HCT116 (cell line): ENCODE measurements around the gene SH3PXD2A. TPM values are rescaled to one million over a fixed set of nuclear protein-coding genes. Genes with fewer than 3 reads are reported as not detected.

Experiments used
- ATAC-seq: fragments of 200-7000 bp; cut with Tn5 transposase; 2 replicates; pipeline ENCODE4 v1.9.1; 2020; ENCODE audit warnings: mild to moderate bottlenecking, moderate library complexity
- BruUV-seq: library from RNA; stranded (reverse); fragments of 400-500 nt; replicated peaks from 2 replicates; lab custom pipeline; 2021; lab: Mats Ljungman, UMichigan
- CTCF ChIA-PET: fragments of 300-600 bp; sonication (Branson Sonifier 250); formaldehyde crosslinking; loops from one replicate; lab custom pipeline; 2021; ENCODE audit warnings: antibody characterized with exemption; lab: Charles Lee
- POLR2A ChIA-PET: fragments of 300-600, 350-600 bp; sonication (Branson Sonifier 250); formaldehyde crosslinking; loops from one replicate; lab custom pipeline; 2021; ENCODE audit warnings: antibody characterized with exemption; lab: Charles Lee
- RAD21 ChIA-PET, 2 experiments: fragments of 300-600 bp; sonication (Branson Sonifier 250); formaldehyde crosslinking; loops; one replicate each; lab custom pipeline; 2023; ENCODE audit warnings: low total read pairs in 2 of 2; ENCODE audit not compliant: uncharacterized antibody in 2 of 2, unreplicated experiment in 2 of 2, low non-redundant PET in 1 of 2; lab: Charles Lee
- DNase-seq: peaks from one replicate; pipeline ENCODE4 v3.0.0-alpha.2; 2010; ENCODE audit warnings: low read depth, low spot score
- H2AFZ ChIP-seq: fragments of 200-600 bp; shearing (Covaris generic), sonication (generic); 2 replicates; pipeline ENCODE4 v1.6.1; 2017; ENCODE audit warnings: low read depth, mixed run types, mixed read lengths, antibody characterized with exemption, low read length; ENCODE audit not compliant: poor library complexity, severe bottlenecking
- H3K27ac ChIP-seq: 2 replicates; pipeline ENCODE4 v1.5.1; 2012; ENCODE audit warnings: low read depth, low read length
- H3K27me3 ChIP-seq: fragments of 200-600 bp; sonication (generic); 2 replicates; pipeline ENCODE4 v1.6.1; 2016; ENCODE audit warnings: mixed run types, low read length, mixed read lengths; ENCODE audit not compliant: insufficient read depth
- H3K36me3 ChIP-seq, 2 experiments: fragments of 200-500 bp in 1 of 2; fragments of 200-600 bp in 1 of 2; sonication (Bioruptor generic) in 1 of 2; sonication (generic) in 1 of 2; 2 replicates each; pipeline versions ENCODE4 v1.5.1 to v1.6.1; 2014 to 2016; ENCODE audit warnings: low read length in 2 of 2, inconsistent platforms in 1 of 2, mixed read lengths in 1 of 2, mixed run types in 1 of 2; ENCODE audit not compliant: insufficient read depth in 2 of 2, control insufficient read depth in 1 of 2
- H3K4me1 ChIP-seq, 2 experiments: fragments of 200-600 bp in 1 of 2; sonication (generic) in 1 of 2; 2 replicates each; pipeline versions ENCODE4 v1.5.1 to v1.6.1; 2012 to 2017; ENCODE audit warnings: low read length in 2 of 2, inconsistent platforms in 1 of 2, mild to moderate bottlenecking in 1 of 2, mixed read lengths in 1 of 2, mixed run types in 1 of 2, moderate library complexity in 1 of 2; ENCODE audit not compliant: insufficient read depth in 2 of 2, control insufficient read depth in 1 of 2
- H3K4me2 ChIP-seq: fragments of 200-600 bp; sonication (generic); 2 replicates; pipeline ENCODE4 v1.6.1; 2017; ENCODE audit warnings: mixed run types, low read length, mixed read lengths
- H3K4me3 ChIP-seq, 2 experiments: fragments of 200-600 bp in 1 of 2; sonication (generic) in 1 of 2; replicated peaks in 1 of 2; 2 replicates each; pipeline ENCODE4 v1.5.1; 2011 to 2016; ENCODE audit warnings: low read length in 2 of 2, control low read depth in 1 of 2, low read depth in 1 of 2, mild to moderate bottlenecking in 1 of 2, mixed read lengths in 1 of 2, mixed run types in 1 of 2
- H3K79me2 ChIP-seq: fragments of 200-600 bp; sonication (generic); 2 replicates; pipeline ENCODE4 v1.6.1; 2017; ENCODE audit warnings: mild to moderate bottlenecking, mixed run types, low read length, moderate library complexity, mixed read lengths; ENCODE audit not compliant: insufficient read depth
- H3K9ac ChIP-seq: fragments of 200-600 bp; sonication (generic); 2 replicates; pipeline ENCODE4 v1.6.1; 2016; ENCODE audit warnings: low read length, mixed read lengths
- H3K9me2 ChIP-seq: fragments of 200-600 bp; sonication (generic), shearing (Covaris generic); 2 replicates; pipeline ENCODE4 v1.6.1; 2017; ENCODE audit warnings: mixed run types, mild to moderate bottlenecking, moderate library complexity; ENCODE audit not compliant: insufficient read depth
- H3K9me3 ChIP-seq, 2 experiments: fragments of 200-500 bp in 1 of 2; fragments of 200-600 bp in 1 of 2; sonication (Bioruptor generic) in 1 of 2; sonication (generic) in 1 of 2; 2 replicates each; pipeline ENCODE4 v1.6.1; 2014 to 2017; ENCODE audit warnings: low read length in 2 of 2, mixed read lengths in 2 of 2, inconsistent platforms in 1 of 2, low read depth in 1 of 2, mild to moderate bottlenecking in 1 of 2, mixed run types in 1 of 2, moderate library complexity in 1 of 2; ENCODE audit not compliant: control insufficient read depth in 1 of 2, insufficient read depth in 1 of 2
- H4K20me1 ChIP-seq: fragments of 200-600 bp; sonication (generic), shearing (Covaris generic); 2 replicates; pipeline ENCODE4 v1.6.1; 2017; ENCODE audit warnings: mixed run types, mild to moderate bottlenecking, moderate library complexity; ENCODE audit not compliant: insufficient read depth
- ATF3 ChIP-seq: IDR thresholded peaks from 2 replicates; pipeline ENCODE4 v1.6.1; 2012
- CBX3 ChIP-seq: IDR thresholded peaks from 2 replicates; pipeline ENCODE4 v1.6.1; 2012; ENCODE audit warnings: low read depth
- CEBPB ChIP-seq: IDR thresholded peaks from 2 replicates; pipeline ENCODE4 v1.6.1; 2012; ENCODE audit warnings: low read depth
- EGR1 ChIP-seq: IDR thresholded peaks from 2 replicates; pipeline ENCODE4 v1.6.1; 2012; ENCODE audit warnings: low read depth
- ELF1 ChIP-seq: IDR thresholded peaks from 2 replicates; pipeline ENCODE4 v1.6.1; 2012; ENCODE audit warnings: low read depth, borderline replicate concordance
- EZH2 ChIP-seq: fragments of 200-600 bp; sonication (generic); IDR thresholded peaks from 2 replicates; pipeline ENCODE4 v1.6.1; 2017; ENCODE audit warnings: antibody characterized with exemption, mixed run types
- FOSL1 ChIP-seq: IDR thresholded peaks from 2 replicates; pipeline ENCODE4 v1.6.1; 2012; ENCODE audit warnings: low read depth
- JUND ChIP-seq: IDR thresholded peaks from 2 replicates; pipeline ENCODE4 v1.6.1; 2012
- POLR2A ChIP-seq: IDR thresholded peaks from 2 replicates; pipeline ENCODE4 v1.7.0; 2011; ENCODE audit warnings: borderline replicate concordance; ENCODE audit not compliant: insufficient read depth, insufficient read length; ENCODE audit errors: extremely low read depth
- POLR2AphosphoS5 ChIP-seq: IDR thresholded peaks from 2 replicates; pipeline ENCODE4 v1.6.1; 2011; ENCODE audit warnings: mild to moderate bottlenecking, low read depth, low read length, moderate library complexity
- RAD21 ChIP-seq: IDR thresholded peaks from 2 replicates; pipeline ENCODE4 v1.6.1; 2012; ENCODE audit warnings: low read depth, mild to moderate bottlenecking
- SP1 ChIP-seq: IDR thresholded peaks from 2 replicates; pipeline ENCODE4 v1.6.1; 2012; ENCODE audit warnings: low read depth
- SRF ChIP-seq: IDR thresholded peaks from 2 replicates; pipeline ENCODE4 v1.6.1; 2012; ENCODE audit warnings: low read depth
- TCF7L2 ChIP-seq: IDR thresholded peaks from 2 replicates; pipeline ENCODE4 v1.7.0; 2011; ENCODE audit warnings: borderline replicate concordance, inconsistent platforms; ENCODE audit not compliant: insufficient read depth, insufficient read length; ENCODE audit errors: extremely low read depth
- YY1 ChIP-seq: IDR thresholded peaks from 2 replicates; pipeline ENCODE4 v1.6.1; 2011; ENCODE audit warnings: low read length, low read depth, moderate library complexity, mild to moderate bottlenecking; ENCODE audit not compliant: insufficient replicate concordance; ENCODE audit errors: extremely low read depth
- ZFX ChIP-seq: fragments of 450-650 bp; IDR thresholded peaks from 2 replicates; pipeline ENCODE4 v1.6.1; 2017
- ZNF274 ChIP-seq: fragments of 200-500 bp; sonication (Bioruptor generic); IDR thresholded peaks from 2 replicates; pipeline ENCODE4 v1.6.1; 2014; ENCODE audit warnings: mild to moderate bottlenecking, low read depth, low read length, inconsistent platforms
- intact Hi-C: fragments of 100-400 bp; cut with micrococcal nuclease; formaldehyde crosslinking; loops from 2 replicates; pipeline ENCODE4 v1.10.0; 2022
- total RNA-seq: library from RNA; stranded (reverse); gene quantifications from one replicate; pipeline ENCODE4 v1.2.1, GENCODE V29; 2021; ENCODE audit not compliant: unreplicated experiment
- TF ChIP-seq, protein P1 (sequence below): IDR thresholded peaks from 2 replicates; pipeline ENCODE4 v1.6.1; 2011; ENCODE audit warnings: mild to moderate bottlenecking, low read length, moderate library complexity; ENCODE audit not compliant: insufficient replicate concordance; ENCODE audit errors: extremely low read depth

Gene SH3PXD2A
- total RNA-seq, 1 experiment from 2014 or later: 8.7 TPM

DNA sequence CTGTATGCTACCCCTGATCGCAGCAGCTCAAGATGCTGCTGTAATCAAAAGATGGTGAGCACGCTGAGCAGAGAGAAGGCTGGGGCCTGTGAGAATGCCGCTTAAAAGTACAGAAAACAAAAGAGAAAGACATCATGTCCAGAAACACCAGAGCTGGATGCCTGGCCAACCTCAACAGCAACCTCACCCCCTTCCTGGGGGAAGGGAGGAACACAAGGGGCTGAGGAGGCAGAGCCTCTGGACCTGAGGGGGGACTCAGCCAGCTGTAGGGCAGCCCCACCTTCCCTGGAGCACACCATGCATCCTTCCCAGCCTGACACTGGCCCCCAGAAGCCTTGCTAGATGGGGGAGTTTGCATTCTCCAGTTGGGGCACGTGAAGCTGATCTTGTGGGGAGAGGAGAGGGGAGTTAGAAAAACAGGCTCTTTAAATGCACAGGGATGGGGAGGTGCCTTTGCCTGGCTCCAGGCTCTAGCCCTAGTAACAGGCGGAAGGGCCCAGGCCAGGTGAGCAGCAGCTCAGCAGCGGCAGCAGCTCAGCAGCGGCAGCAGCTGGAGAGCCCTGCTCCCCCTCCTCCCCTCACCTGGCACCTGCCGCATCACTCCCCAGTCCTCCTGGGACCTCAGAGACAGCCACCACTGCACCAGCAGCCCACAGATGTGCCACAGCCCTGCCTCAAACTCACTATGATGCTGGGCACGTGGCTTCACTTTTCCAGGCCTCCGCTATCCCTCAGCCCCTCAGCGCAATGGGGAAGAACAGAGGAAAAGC is 205.5 kb downstream of the SH3PXD2A start:
- H3K36me3 ChIP-seq: no peaks in the 10 kb centered on the region
- no peaks in the 10 kb centered on the region for H3K9me3 ChIP-seq
- H3K27me3 ChIP-seq: no peaks in the 10 kb centered on the region
- no peak overlapping the region for H3K9ac ChIP-seq
- no peaks in the 10 kb centered on the region for H3K9me2 ChIP-seq
- no peaks in the 10 kb centered on the region for H3K79me2 ChIP-seq
- ChIA-PET CTCF (no interaction called here), POLR2A (no interaction called here)
- H3K4me2 ChIP-seq: no peak overlapping the region
- no peak overlapping the region for H3K27ac ChIP-seq
- ATAC-seq: no peak
- no peaks in the 10 kb centered on the region for H4K20me1 ChIP-seq
- BruUV-seq: no TSS peak
- DNase-seq: no peak
- intact Hi-C loops: no loop called here
- TF ChIP-seq CEBPB (no peak), POLR2AphosphoS5 (no peak), ELF1 (no peak), JUND (no peak), YY1 (no peak)
- TF ChIP-seq, all 23 proteins: peak for 0
- RAD21 ChIA-PET: no interaction called here
- H3K4me3 ChIP-seq: no peak overlapping the region
- peaks cover 3 to 9% of the 10 kb centered on the region in 2 experiments; a peak in 3 of 4 replicates for H3K4me1 ChIP-seq
- no peak overlapping the region for H2AFZ ChIP-seq

DNA sequence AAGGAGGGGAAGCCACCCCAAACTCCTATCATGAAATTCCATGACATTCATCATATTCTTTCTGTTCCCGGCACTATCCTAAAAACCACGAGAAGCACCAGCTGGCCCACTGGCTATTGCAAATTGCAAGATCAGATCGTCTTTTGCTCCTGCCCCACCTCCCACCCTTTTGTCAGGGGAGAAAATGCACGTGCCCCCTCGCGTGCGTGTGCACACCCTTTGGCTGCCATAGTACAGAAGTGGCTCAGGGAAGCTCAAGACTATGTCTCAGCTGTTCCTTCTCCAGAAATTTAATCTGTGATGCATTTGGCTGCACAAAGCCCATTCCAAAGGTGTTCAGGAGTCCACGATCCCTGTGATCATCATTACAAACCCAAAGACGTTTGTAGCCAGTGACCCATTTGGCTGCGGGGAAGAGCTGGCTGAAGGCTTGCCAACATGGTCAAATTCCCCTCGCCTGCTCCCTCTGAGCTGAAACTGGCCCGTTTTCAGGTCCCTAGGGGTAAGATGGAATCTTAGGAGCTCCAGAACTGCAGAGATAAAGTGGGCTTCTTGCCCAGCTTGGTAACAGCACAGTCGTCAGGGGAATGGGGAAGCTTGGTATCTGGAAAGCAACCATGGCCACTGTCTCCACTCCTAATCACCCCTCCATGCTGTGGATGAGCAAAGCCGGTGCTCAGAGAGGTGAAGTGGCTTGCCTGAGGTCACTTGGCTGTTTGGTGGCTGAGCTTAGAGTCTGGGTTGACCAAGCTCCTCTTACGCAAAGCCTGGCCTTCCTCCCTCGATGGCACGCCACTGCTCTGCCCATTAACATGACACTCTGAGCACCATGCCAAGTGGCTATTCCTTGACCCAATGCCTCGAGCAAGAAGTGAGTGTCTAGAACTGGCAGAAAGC is 206.5 kb downstream of the SH3PXD2A start:
- Histone ChIP-seq H3K9me3 (no peaks in the 10 kb centered on the region), H3K9me2 (no peaks in the 10 kb centered on the region), H3K36me3 (no peaks in the 10 kb centered on the region), H3K79me2 (no peaks in the 10 kb centered on the region), H3K9ac (no peak overlapping the region), H3K4me1 (peaks cover 3 to 9% of the 10 kb centered on the region in 2 experiments; a peak in 3 of 4 replicates), H3K27ac (no peak overlapping the region), H3K4me2 (no peak overlapping the region), H3K27me3 (no peaks in the 10 kb centered on the region), H3K4me3 (no peak overlapping the region), H2AFZ (no peak overlapping the region), H4K20me1 (no peaks in the 10 kb centered on the region)
- DNase-seq (no peak), ATAC-seq (no peak)
- POLR2A ChIA-PET: no interaction called here
- RAD21 ChIA-PET: no interaction called here
- intact Hi-C loops: no loop called here
- CTCF ChIA-PET: interaction anchor here (1.2 kb wide), 1 partner anchor 37 kb away, joined by 4 read pairs; no protein-coding TSS in a partner anchor
- BruUV-seq: no TSS peak
- no peak for TF ChIP-seq POLR2A
- TF ChIP-seq FOSL1: no peak
- no peak for TF ChIP-seq RAD21
- no peak for TF ChIP-seq EGR1
- TF ChIP-seq, protein P1, sequence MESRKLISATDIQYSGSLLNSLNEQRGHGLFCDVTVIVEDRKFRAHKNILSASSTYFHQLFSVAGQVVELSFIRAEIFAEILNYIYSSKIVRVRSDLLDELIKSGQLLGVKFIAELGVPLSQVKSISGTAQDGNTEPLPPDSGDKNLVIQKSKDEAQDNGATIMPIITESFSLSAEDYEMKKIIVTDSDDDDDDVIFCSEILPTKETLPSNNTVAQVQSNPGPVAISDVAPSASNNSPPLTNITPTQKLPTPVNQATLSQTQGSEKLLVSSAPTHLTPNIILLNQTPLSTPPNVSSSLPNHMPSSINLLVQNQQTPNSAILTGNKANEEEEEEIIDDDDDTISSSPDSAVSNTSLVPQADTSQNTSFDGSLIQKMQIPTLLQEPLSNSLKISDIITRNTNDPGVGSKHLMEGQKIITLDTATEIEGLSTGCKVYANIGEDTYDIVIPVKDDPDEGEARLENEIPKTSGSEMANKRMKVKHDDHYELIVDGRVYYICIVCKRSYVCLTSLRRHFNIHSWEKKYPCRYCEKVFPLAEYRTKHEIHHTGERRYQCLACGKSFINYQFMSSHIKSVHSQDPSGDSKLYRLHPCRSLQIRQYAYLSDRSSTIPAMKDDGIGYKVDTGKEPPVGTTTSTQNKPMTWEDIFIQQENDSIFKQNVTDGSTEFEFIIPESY: no peak
- TF ChIP-seq ZNF274: no peak
- no peak for TF ChIP-seq EZH2
- TF ChIP-seq CBX3: no peak
- TF ChIP-seq ATF3: no peak
- TF ChIP-seq YY1: no peak
- TF ChIP-seq SP1: no peak
- no peak for TF ChIP-seq ZFX
- no peak for TF ChIP-seq SRF
- no peak for TF ChIP-seq TCF7L2
